Stimulated activated CD4-positive, alpha-beta T cell treated with anti-CD3 and anti-CD28 coated beads, Interleukin-12 subunit alpha, Interleukin-12 subunit beta, amount 100 ng/mL, for 24 hours (primary cell): ENCODE data around the gene EYS.

Source experiments
- DNase-seq, 2 experiments: peaks; one replicate each; pipeline ENCODE4 v3.0.0-alpha.2; 2020; ENCODE audit warnings: low read depth in 2 of 2

EYS gene

GRCh38 chr6:65707126-65707826 is at the start of gene EYS:
Gene EYS (minus strand): TSS chr6:65707226. CDS start chr6:65495410, 211,816 bp downstream.
- DNase-seq = no peak

GRCh38 chr6:65746302-65746701 is 39.3 kb upstream of the EYS start:
- DNase-seq = no peak

GRCh38 chr6:65745614-65746013 is 38.6 kb upstream of the EYS start:
- no peak for DNase-seq

GRCh38 chr6:65728879-65729479 is 22.0 kb upstream of the EYS start:
- no peak for DNase-seq

- DNase-seq = no peak
These were observed 12.1 kb upstream of the EYS start for GRCh38 chr6:65719101-65719500.

- no peak for DNase-seq
These were observed 4.5 kb upstream of the EYS start for GRCh38 chr6:65711531-65711930.

GRCh38 chr6:65709099-65709830 is 2.2 kb upstream of the EYS start:
- DNase-seq = no peak

GRCh38 chr6:65708162-65708561 is 1.1 kb upstream of the EYS start:
- DNase-seq = no peak

- DNase-seq = no peak
These were observed 590 bp downstream of the EYS start for GRCh38 chr6:65706436-65706835.

GRCh38 chr6:65701325-65701724 is 5.7 kb downstream of the EYS start:
- DNase-seq = no peak

GRCh38 chr6:65700561-65700960 is 6.5 kb downstream of the EYS start:
- DNase-seq = no peak

GRCh38 chr6:65692109-65692508 is 14.9 kb downstream of the EYS start:
- no peak for DNase-seq

GRCh38 chr6:65680232-65680631 is 26.8 kb downstream of the EYS start:
- no peak for DNase-seq

- no peak for DNase-seq
These were observed 35.1 kb downstream of the EYS start for GRCh38 chr6:65671922-65672321.

GRCh38 chr6:65667916-65668656 is 38.9 kb downstream of the EYS start:
- DNase-seq = no peak

GRCh38 chr6:65650086-65650485 is 56.9 kb downstream of the EYS start:
- DNase-seq = no peak

GRCh38 chr6:65649392-65649791 is 57.6 kb downstream of the EYS start:
- DNase-seq = no peak

GRCh38 chr6:65646544-65646943 is 60.5 kb downstream of the EYS start:
- no peak for DNase-seq

- no peak for DNase-seq
These were observed 64.2 kb downstream of the EYS start for GRCh38 chr6:65642776-65643175.

GRCh38 chr6:65638047-65638831 is 68.8 kb downstream of the EYS start:
- no peak for DNase-seq

- DNase-seq = no peak
These were observed 69.6 kb downstream of the EYS start for GRCh38 chr6:65637289-65638046.
